Large intestine (tissue), 3 donors: ENCODE results near the gene PLA2G10. TPM values are rescaled to one million over a fixed set of nuclear protein-coding genes. Genes with fewer than 3 reads are reported as not detected.
"Not testable (repeated sequence)": the region's sequence is repeated elsewhere in the genome, so short reads cannot be mapped to it uniquely, and the experiment has no call there.

Source experiments
- DNase-seq, 2 donors: peaks; one replicate each; pipeline versions ENCODE4 v3.0.0 to v3.0.0-alpha.2; 2013
- H3K27ac ChIP-seq: one replicate; pipeline ENCODE4 v1.5.1; 2013; ENCODE audit warnings: low read length
- H3K27me3 ChIP-seq: 2 replicates; pipeline ENCODE4 v1.6.1; 2013; ENCODE audit warnings: low read length; ENCODE audit not compliant: control insufficient read depth, insufficient read depth
- H3K36me3 ChIP-seq: 2 replicates; pipeline ENCODE4 v1.6.1; 2013; ENCODE audit warnings: low read length; ENCODE audit not compliant: control insufficient read depth, insufficient read depth
- H3K4me1 ChIP-seq: one replicate; pipeline ENCODE4 v1.6.1; 2013; ENCODE audit warnings: low read length; ENCODE audit not compliant: control insufficient read depth, insufficient read depth
- H3K4me3 ChIP-seq: one replicate; pipeline ENCODE4 v1.5.1; 2013; ENCODE audit warnings: low read length
- H3K9me3 ChIP-seq: one replicate; pipeline ENCODE4 v1.6.1; 2013; ENCODE audit warnings: mild to moderate bottlenecking, low read depth, low read length, moderate library complexity; ENCODE audit not compliant: control insufficient read depth
- WGBS: methylation state at CpG from one replicate; pipeline ENCODE4 v1.1.5; 2013; ENCODE audit warnings: low lambda C conversion rate; ENCODE audit not compliant: insufficient coverage; 5-methylcytosine and 5-hydroxymethylcytosine counted together
- polyA plus RNA-seq: library from polyadenylated mRNA; unstranded; fragments of 120-200 nt; gene quantifications from one replicate; pipeline ENCODE4 v1.2.1, GENCODE V29; 2013

Gene PLA2G10
- polyA plus RNA-seq, 1 donor, result 1.2 TPM

DNA sequence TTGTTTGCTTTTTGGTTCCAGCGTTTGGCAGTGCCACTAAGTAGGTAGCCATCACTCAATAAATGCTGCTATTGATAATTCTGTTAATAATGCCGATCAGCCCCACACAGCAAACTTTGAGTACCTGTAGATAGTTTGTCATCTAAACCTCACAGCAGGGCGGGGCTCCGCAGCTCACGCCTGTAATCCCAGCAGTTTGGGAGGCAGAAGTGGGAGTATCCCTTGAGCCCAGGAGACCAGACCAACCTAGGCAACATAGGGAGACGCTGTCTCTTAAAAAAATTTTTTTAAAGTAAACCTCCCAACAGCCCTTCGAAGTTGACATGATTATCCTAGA lies 59.8 kb downstream of the PLA2G10 start:
- Histone ChIP-seq H3K4me1 (peaks cover 31% of the 10 kb centered on the region), H3K36me3 (peaks cover 4% of the 10 kb centered on the region), H3K4me3 (peak overlapping the region; percentile 93), H3K27me3 (no peaks in the 10 kb centered on the region), H3K9me3 (no peaks in the 10 kb centered on the region), H3K27ac (peak overlapping the region; percentile 96)
- no peak for DNase-seq
- no CpG with 5 or more reads among the region's 7 CpGs for WGBS

DNA sequence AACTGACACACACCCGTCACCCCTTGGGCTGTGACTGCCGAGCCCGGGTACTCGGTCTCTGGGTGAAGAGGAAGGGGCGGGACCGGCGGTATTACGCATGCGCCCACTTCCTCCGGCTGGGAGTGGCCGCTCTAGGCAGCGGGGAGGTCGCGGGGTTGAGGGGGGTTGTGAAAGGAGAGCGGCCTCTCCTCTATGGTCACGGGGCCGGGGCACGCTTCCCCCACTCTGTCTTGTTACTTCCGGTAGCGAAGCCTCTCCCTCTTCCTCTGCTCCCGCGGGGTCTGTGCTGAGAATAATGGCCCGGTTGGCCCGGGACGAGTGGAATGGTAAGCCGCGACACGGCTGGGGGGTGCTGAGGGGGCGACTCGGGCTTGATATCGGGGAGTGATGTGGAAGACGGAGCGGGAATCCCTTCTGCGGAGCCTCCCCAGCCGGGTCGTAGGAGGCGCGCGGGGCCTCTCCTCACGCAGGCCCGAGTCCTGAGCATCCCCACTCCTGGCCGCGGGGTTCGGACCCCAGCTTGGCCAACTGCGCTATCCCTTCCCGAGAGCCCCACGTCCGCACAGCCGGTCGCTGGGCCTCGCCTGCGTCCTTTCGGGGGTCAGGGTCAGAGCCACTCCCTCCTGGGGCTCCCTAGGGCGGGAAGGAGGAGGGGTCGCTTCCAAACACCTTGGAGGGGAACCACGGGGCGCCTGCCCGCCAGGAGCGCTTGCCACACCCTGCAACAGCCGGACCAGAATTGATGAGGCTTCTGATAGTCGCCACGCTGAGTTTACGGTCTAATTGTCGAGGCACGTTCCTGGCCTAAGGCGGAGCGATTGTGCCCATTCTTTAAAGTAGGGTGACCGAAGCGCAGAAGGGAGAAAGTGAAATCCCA lies 61.2 kb downstream of the PLA2G10 start, which contains the start of gene BFAR:
Gene BFAR, plus strand, starts transcription at position 259 of the 877 bp plus-strand sequence. CDS start 11,396 bp downstream, outside the sequence.
- H3K27ac ChIP-seq, result peak within 1 kb of the TSS; percentile 96
- no CpG with 5 or more reads among the region's 69 CpGs for WGBS

DNA sequence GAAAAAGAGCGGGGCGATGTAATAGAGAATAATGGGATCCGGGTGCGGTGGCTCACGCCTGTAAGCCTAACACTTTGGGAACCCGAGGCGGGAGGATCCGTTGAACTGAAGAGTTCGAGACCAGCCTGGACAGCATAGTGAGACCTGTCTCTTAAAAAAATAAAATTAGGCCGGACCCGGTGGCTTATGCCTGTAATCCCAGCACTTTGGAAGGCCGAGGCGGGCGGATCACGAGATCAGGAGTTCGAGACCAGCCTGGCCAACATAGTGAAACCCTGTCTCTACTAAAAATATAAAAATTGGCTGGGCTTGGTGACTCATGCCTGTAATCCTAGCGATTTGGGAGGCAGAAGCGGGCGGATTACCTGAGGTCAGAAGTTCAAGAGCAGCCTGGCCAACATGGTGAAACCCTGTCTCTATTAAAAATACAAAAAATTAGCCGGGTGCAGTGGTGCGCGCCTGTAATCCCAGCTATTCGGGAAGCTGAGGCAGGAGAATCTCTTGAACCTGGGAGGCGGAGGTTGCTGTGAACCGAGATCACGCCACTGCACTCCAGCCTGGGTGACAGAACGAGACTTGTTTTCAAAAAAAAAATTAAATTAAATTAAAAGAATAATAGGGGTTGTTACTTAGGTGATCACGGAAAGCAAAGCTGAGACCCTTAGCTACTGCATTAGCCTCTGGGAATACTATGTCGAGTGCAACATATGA lies 63.3 kb downstream of the PLA2G10 start:
- H3K4me3 ChIP-seq, result peak overlapping the region; percentile 32
- DNase-seq, result not testable (repeated sequence)

More for the DNA sequence above, 61.2 kb downstream of the PLA2G10 start, which contains the start of gene BFAR:
- DNase-seq, result peak; percentile 98 to 99
- Histone ChIP-seq H3K9me3 (no peaks in the 10 kb centered on the region), H3K36me3 (peaks cover 1% of the 10 kb centered on the region), H3K4me3 (peak within 1 kb of the TSS; percentile 93), H3K4me1 (peaks cover 34% of the 10 kb centered on the region), H3K27me3 (no peaks in the 10 kb centered on the region)

DNA sequence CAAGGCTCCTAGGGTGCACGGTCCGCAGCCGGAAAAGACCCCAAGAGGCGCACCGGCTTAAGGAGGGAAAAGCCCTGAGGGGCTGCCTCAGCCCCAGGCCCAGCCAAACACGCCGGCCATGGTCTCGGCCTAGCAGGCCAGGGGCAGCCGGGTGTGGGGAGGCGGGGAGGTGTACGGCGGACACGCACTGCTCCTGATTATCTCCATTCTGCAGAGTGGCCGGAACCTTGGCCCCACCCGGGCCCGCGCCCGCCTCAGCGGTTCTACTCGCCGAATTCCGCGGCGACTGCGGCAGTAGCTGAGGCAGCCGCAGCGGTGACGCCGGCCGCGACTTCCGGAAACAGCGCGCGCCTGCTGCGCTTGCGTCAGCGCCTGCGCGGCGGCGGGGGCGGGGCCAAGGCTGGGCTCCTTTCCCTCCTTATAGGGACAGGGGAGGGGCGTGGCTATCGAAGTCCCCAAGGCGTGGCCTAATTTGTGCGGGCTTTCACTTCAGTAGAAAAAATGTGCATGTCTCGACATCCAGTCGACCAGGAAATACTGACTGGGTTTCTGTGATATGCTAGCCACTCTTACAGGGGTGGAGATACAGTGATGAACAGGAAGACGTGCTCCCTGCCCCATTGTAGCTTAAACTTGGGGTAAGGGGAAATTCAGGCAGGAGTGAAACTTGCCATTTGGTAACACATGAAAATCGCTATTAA lies 64.0 kb downstream of the PLA2G10 start, which contains the start of gene PARN:
Gene PARN, minus strand, starts transcription at position 342 of the 701 bp plus-strand sequence. Its CDS starts 135 bp downstream, at position 207.
- Histone ChIP-seq H3K36me3 (peaks cover 23% of the 10 kb centered on the region), H3K27me3 (no peaks in the 10 kb centered on the region), H3K27ac (peak within 1 kb of the TSS; percentile 80), H3K4me1 (peaks cover 19% of the 10 kb centered on the region), H3K9me3 (no peaks in the 10 kb centered on the region), H3K4me3 (peak within 1 kb of the TSS; percentile 96)
- no CpG with 5 or more reads among the region's 51 CpGs for WGBS
- peak; percentile 98 for DNase-seq

More for the DNA sequence above, 63.3 kb downstream of the PLA2G10 start:
- Histone ChIP-seq H3K4me1 (peaks cover 26% of the 10 kb centered on the region), H3K36me3 (peaks cover 18% of the 10 kb centered on the region), H3K27ac (peak overlapping the region; percentile 80)
- H3K9me3 ChIP-seq, H3K27me3 ChIP-seq: not testable (repeated sequence)
- 98% methylated on average over 9 of the region's 29 CpGs for WGBS

DNA sequence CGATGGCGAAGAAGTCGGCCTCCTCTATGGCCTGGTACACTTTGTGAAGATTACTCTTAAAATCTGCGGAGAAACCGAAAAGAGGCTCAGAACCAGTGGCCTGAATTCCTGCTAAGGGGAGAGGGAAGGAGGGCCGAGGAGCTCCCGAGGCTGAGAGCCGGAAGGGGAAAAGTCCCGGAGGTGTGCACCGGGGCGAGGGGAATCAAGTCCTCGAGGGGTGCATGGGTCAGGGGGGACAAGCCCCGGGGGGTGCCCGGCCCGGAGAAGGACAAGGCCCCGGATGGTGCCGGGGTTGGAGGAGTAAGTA lies 64.5 kb downstream of the PLA2G10 start:
- Histone ChIP-seq H3K36me3 (peaks cover 26% of the 10 kb centered on the region), H3K27me3 (no peaks in the 10 kb centered on the region), H3K9me3 (no peaks in the 10 kb centered on the region), H3K4me3 (peak overlapping the region; percentile 96), H3K4me1 (peaks cover 15% of the 10 kb centered on the region), H3K27ac (peak overlapping the region; percentile 80)
- no peak for DNase-seq
- WGBS, result no CpG with 5 or more reads among the region's 17 CpGs

DNA sequence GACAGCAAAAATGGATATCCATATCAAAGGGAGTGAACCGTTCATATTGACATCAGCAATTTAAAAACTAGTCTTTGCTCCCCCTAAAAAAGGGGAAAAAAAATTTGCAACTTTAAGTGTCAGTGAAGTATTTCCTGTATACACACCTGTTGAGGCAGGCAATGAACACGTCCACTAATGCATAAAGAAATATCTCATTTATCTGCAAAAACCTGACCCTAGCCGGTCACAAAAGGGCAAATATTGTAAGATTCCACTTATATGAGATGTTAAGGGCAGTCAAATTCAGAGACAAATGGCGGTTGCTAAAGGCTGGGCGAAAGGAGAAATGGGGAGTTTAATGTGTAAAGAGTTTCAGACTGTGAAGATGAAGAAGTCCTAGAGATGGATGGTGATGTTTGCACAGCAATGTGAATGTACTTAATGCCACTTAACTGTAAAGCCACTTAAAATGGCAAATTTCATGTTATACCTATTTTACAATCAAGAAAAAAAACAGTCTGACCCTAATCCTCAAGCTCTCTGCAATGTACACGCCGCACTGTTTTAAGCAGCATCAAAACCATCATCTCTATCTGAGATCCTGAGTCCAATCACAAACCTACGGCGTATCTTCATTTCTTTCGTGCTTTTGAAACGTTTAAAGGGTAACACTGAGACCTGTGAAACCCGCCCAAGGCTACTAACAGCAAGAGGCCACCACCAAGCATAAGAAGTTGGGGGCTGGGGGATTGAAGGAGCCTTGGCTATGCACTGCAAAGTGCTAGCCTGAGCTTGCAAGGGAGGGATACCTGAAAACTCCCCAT lies 65.1 kb downstream of the PLA2G10 start:
- DNase-seq, result no peak
- 79% methylated on average over 2 of the region's 12 CpGs for WGBS
- Histone ChIP-seq H3K4me1 (peaks cover 9% of the 10 kb centered on the region), H3K9me3 (no peaks in the 10 kb centered on the region), H3K27me3 (no peaks in the 10 kb centered on the region), H3K4me3 (peak overlapping the region; percentile 96), H3K36me3 (peaks cover 30% of the 10 kb centered on the region), H3K27ac (peak overlapping the region; percentile 80)

DNA sequence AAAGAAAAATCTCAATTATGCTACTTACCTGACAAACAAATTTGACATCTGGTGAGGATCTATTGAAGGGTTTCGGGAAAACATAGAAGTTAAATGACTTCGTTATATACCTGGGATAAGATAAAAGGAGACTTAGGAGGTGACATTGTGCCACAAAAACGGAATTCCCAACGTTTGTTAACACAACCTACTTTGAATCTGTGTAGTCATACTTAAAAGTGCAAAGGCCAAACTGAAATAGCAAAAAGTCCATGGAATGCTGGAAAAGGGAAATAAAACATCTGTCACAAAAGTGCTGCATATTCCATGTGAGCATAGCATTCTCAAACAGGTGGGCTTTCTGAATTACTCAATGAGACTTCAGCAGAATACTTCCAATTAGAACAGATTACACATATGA lies 67.0 kb downstream of the PLA2G10 start:
- Histone ChIP-seq H3K9me3 (no peaks in the 10 kb centered on the region), H3K36me3 (peaks cover 43% of the 10 kb centered on the region), H3K4me1 (peaks cover 9% of the 10 kb centered on the region), H3K4me3 (no peak overlapping the region), H3K27me3 (no peaks in the 10 kb centered on the region), H3K27ac (no peak overlapping the region)
- no peak for DNase-seq
- WGBS, result 72% methylated on average over 4 of the region's 4 CpGs

Other genes with a start within 250 kb of the PLA2G10 start
- gene PARN, start 64.0 kb downstream of the PLA2G10 start, polyA plus RNA-seq, result 23.6 TPM
- gene BFAR, start 61.4 kb downstream of the PLA2G10 start, polyA plus RNA-seq, result 59.4 TPM
- gene NPIPA3, start 9.1 kb upstream of the PLA2G10 start, polyA plus RNA-seq, result 1.1 TPM
- 0.63 TPM for gene NPIPA2, start 48.2 kb upstream of the PLA2G10 start, polyA plus RNA-seq
- 70.7 TPM for gene NOMO1, start 139.4 kb upstream of the PLA2G10 start, polyA plus RNA-seq
- gene NPIPA1, start 243.1 kb upstream of the PLA2G10 start, polyA plus RNA-seq, result 124 TPM